GM13977 (cell line): ENCODE data around the gene GLIS2.

Source experiments
- DNase-seq: peaks from one replicate; pipeline ENCODE4 v3.0.0; 2012; ENCODE audit warnings: low spot score
- in situ Hi-C: fragments of 300-500 bp; cut with MboI; formaldehyde crosslinking; loops from one replicate; pipeline ENCODE4 v1.12.0; 2022; ENCODE audit warnings: low sequenced_read_pairs, low pct_unique_long_range_greater_than_20kb, mixed read lengths, inconsistent platforms; ENCODE audit not compliant: unreplicated experiment
- TF ChIP-seq, protein P1 (sequence below): IDR thresholded peaks from 2 replicates; pipeline ENCODE4 v1.5.1; 2012; ENCODE audit warnings: mild to moderate bottlenecking, control low read depth; ENCODE audit not compliant: insufficient read depth; ENCODE audit errors: extremely low read depth, missing control alignments

GLIS2 gene

DNA sequence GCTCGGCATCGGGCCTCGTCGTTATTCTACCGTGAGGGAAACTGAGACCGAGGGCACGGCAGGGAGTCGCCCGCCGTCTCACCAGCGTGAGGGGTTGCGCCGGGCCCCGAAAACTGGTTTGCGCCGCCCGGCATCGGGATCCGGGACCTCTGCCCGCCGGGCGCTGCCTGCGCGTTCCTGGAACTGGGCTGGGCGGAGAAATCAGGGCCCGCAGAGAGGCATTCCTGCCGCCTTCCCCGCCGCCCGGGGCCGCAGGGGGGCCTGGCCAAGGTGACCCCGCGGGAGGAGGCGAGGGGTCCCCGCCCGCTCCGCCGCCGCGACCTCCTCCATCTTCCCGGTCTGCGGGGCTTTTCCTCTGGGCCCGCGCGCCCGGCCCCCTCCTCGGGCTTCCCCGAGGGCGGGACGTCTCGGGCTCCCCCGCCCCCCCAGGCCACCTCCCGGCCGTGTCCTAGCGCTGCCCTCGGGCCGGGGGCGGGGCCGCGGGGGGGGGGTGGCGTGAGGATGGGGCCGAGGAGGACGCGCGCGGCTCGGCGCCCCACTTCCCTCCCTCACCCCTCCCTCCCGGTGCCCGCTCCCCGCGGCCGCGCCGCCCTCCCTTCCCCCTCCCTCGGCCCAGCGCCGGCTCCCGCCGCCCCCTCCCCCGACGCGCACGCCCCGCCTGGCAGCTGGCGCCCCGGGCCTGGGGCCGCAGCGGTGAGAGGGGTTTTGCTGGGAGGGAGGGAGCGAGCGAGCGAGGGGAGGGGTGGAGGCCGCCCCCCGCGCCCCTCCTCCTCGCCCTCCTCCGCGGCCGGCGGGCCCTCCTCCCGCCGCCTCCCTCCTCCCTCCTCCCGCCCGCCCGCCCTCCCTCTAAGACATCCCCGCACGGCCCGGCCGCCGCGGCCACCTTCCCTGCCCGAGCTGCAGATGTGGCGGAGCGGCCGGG, at the start of gene GLIS2:
GLIS2 (plus strand) TSS at position 882 of the 922 bp plus-strand sequence. CDS start 16,214 bp downstream, outside the sequence.
- TF ChIP-seq, protein P1, sequence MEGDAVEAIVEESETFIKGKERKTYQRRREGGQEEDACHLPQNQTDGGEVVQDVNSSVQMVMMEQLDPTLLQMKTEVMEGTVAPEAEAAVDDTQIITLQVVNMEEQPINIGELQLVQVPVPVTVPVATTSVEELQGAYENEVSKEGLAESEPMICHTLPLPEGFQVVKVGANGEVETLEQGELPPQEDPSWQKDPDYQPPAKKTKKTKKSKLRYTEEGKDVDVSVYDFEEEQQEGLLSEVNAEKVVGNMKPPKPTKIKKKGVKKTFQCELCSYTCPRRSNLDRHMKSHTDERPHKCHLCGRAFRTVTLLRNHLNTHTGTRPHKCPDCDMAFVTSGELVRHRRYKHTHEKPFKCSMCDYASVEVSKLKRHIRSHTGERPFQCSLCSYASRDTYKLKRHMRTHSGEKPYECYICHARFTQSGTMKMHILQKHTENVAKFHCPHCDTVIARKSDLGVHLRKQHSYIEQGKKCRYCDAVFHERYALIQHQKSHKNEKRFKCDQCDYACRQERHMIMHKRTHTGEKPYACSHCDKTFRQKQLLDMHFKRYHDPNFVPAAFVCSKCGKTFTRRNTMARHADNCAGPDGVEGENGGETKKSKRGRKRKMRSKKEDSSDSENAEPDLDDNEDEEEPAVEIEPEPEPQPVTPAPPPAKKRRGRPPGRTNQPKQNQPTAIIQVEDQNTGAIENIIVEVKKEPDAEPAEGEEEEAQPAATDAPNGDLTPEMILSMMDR: no peak
- in situ Hi-C loops: no loop called here
- peak; percentile 80 for DNase-seq

DNA sequence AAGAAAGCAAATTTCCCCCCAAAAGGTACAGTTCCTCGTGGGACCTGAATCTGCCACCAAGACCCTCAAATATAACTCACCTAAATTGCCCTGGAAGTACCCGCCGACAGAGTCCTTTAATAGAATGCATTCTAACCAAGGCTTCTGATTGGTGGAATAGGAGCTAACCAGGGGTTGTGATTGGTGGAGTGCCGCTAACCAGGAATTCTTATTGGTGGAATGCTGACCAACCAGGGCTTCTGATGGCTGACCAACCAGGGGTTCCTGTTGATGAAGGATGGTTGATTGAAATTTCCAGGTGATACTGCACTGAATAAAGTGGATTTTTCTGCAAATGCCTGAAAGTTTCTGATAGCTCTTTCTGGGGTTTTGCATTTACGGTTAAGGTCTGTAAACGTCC, 49.5 kb upstream of the GLIS2 start:
- in situ Hi-C loops: no loop called here
- no peak for DNase-seq
- TF ChIP-seq, protein P1: no peak

DNA sequence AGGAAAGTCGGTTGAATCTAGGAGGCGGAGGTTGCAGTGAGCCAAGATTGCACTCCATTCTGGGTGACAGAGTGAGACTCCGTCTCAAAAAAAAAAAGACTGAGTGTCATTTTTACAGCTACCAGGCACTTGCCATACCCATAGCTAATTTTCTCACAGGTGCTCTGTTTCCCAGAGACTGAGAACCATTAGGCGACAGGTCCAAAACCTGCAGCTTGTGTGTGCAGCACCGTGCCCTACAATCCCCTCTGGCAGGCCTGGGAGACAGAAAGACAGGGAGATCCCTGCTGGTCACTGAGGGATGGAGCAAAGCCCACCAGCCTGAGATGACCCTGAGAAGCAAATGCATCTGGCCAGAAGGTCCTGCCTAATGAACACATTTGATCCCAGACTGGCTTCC, 45.8 kb upstream of the GLIS2 start:
- in situ Hi-C loops: no loop called here

DNA sequence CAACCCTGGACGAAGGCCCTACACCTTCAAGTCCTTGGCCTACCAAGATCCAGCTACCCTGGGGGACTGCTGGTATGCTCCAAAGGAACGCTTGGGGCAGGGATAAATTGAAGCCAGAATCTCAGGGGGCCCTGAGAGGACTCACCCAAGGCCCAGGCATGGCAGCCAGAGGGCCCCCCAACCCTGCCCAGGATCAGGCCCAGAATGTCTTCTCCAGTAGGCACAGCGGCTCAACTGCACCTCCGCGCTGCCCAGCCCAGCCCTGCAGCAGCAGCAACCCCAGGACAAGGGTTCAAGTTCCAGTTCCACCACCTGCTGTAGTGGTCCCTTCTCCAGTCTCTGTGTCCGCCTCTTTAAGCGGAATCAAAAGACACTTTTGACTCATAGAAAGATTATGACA, 45.3 kb upstream of the GLIS2 start:
- TF ChIP-seq, protein P1: no peak
- DNase-seq: no peak
- in situ Hi-C loops: no loop called here

More for the DNA sequence above, 45.8 kb upstream of the GLIS2 start:
- DNase-seq: no peak
- TF ChIP-seq, protein P1: no peak

DNA sequence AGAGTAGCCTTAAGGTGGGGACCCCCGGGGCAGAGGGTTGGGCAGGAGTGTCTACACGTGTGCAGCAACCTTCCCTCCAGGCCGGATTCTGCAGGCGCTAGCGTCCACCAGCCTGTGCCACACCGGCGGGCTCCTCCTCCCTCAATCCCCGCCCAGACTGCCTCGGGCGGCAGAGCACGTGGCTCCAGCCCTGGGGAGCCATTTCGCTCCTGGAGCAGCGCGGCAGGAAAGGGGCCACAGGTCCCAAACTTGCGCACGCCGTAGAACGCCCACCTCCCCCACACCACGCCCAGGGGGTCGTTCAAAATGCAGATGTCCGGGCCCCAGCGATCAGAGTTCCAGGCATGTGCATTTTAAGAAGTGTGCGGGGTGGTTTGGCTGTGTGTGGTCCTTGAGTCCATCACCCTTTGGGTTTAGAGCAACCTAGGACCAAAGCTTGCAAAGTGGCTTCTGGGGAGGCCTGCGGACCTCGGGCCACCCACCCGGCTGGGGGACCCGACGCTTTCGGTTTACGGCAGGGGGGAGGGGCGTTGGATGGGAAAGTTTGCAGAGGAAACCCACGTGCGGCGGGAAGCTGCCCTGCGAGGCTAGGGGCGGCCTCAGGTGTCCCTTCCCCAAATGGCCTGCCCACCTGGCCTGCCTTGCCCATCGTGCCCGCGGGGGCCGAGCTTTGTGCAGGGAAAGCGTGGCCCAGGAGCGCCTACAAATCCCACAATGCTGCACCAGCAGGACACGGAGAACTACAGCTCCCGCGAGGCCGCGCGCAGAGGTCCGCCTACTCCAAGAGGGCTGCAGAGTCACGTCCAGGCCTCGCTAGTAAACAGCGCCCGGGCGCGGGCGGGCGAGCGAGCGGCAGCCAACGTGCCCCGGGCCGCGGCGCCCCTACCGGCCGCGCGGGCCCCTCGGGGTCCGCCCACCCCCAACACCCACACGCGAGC, 44.4 kb upstream of the GLIS2 start:
- in situ Hi-C loops: no loop called here
- peak; percentile 95 for DNase-seq
- TF ChIP-seq, protein P1: peak; percentile 31
